ENCODE results near the gene MITF. TPM values are rescaled to one million over a fixed set of nuclear protein-coding genes. Genes with fewer than 3 reads are reported as not detected.

MITF gene
- total and polyA plus RNA-seq, 2 of the 4 experiments (the other 2 are of a cell fraction) = 6.5 to 16.7 TPM

- Histone ChIP-seq H3K23ac (ENCODE audit: low read depth, low read length) (no peak overlapping the region), H3K9me3 (ENCODE audit: control insufficient read depth, insufficient read depth, low read length) (no peaks in the 10 kb centered on the region), H3K27ac (ENCODE audit: insufficient read depth, low read length) (no peak overlapping the region), H2AFZ (replicated peaks; ENCODE audit: low read length, poor library complexity) (no peak overlapping the region), H2BK120ac (ENCODE audit: low read depth, low read length) (peak overlapping the region; percentile 40), H3K79me1 (ENCODE audit: low read depth in 1 of 2, low read length in 2 of 2) (peaks cover 24 to 58% of the 10 kb centered on the region in 2 experiments; a peak in 3 of 4 replicates), H2BK5ac (ENCODE audit: low read depth, low read length, poor library complexity, severe bottlenecking) (no peak overlapping the region), H3K18ac (ENCODE audit: low read depth, low read length) (no peak overlapping the region), H2AK5ac (ENCODE audit: low read depth, low read length) (peak overlapping the region; percentile 26; the same call in 1 of the 2 replicates), H3K4me2 (ENCODE audit: low read depth, low read length) (no peak overlapping the region), H3K27me3 (ENCODE audit: control insufficient read depth, insufficient read depth, low read length) (no peaks in the 10 kb centered on the region), H4K91ac (ENCODE audit: insufficient read depth, low read depth, low read length) (no peak overlapping the region), H4K5ac (ENCODE audit: low read depth, low read length) (no peak overlapping the region), H3K36me3 (ENCODE audit: control insufficient read depth, insufficient read depth, low read length) (no peaks in the 10 kb centered on the region), H3K9me1 (ENCODE audit: insufficient read depth, low read length) (peaks cover 12% of the 10 kb centered on the region), H3K56ac (ENCODE audit: extremely low read depth, insufficient read depth, low read length) (no peak overlapping the region), H2BK15ac (ENCODE audit: low read depth, low read length) (peak overlapping the region; percentile 50; the same call in 1 of the 3 replicates), H3K9ac (ENCODE audit: low read depth, low read length) (no peak overlapping the region), H3K14ac (replicated peaks; ENCODE audit: low read depth, low read length) (no peak overlapping the region), H3K4me1 (ENCODE audit: control insufficient read depth, insufficient read depth, low read length) (peaks cover 23% of the 10 kb centered on the region), H2BK20ac (ENCODE audit: low read depth, low read length) (peak overlapping the region; percentile 81; the same call in 1 of the 2 replicates), H4K8ac (ENCODE audit: low read depth in 2 of 2, low read length in 2 of 2) (no peak overlapping the region), H4K20me1 (ENCODE audit: insufficient read depth, low read length) (no peaks in the 10 kb centered on the region), H2AK9ac (replicated peaks; ENCODE audit: low read depth, low read length, poor library complexity) (no peak overlapping the region), H3K4ac (ENCODE audit: low read depth, low read length) (no peak overlapping the region), H3K4me3 (ENCODE audit: insufficient read depth, low read depth, low read length) (no peak overlapping the region)
- intact Hi-C loops (cut with micrococcal nuclease) = no loop called here
- in situ Hi-C loops (cut with MboI; ENCODE audit: low sequenced_read_pairs) = no loop called here
- TF ChIP-seq MXI1 (IDR thresholded peaks at IDR 0.05; ENCODE audit: borderline replicate concordance, low read depth, low read length) = no peak
- TF ChIP-seq MAZ (IDR thresholded peaks at IDR 0.05; ENCODE audit: borderline replicate concordance, low read depth, low read length) = no peak
- no peak for TF ChIP-seq MAFK (IDR thresholded peaks at IDR 0.05; ENCODE audit: low read depth, low read length)
- TF ChIP-seq SMC3 (IDR thresholded peaks at IDR 0.05; ENCODE audit: low read depth, low read length) = no peak
- TF ChIP-seq POLR2A (IDR thresholded peaks at IDR 0.05; ENCODE audit: low read depth, low read length) = no peak
- no peak for TF ChIP-seq RFX5 (IDR thresholded peaks at IDR 0.05; ENCODE audit: low read depth, low read length)
- no peak for TF ChIP-seq NFE2L2 (IDR thresholded peaks at IDR 0.05; ENCODE audit: low read depth, low read length)
- no peak for TF ChIP-seq RAD21 (IDR thresholded peaks at IDR 0.05; ENCODE audit: low read length)
- TF ChIP-seq USF2 (IDR thresholded peaks at IDR 0.05; ENCODE audit: low read depth, low read length) = no peak
- no peak for TF ChIP-seq BHLHE40 (IDR thresholded peaks at IDR 0.05; ENCODE audit: low read depth, low read length)
- TF ChIP-seq CHD1 (IDR thresholded peaks at IDR 0.05; ENCODE audit: low read depth, low read length) = no peak
- TF ChIP-seq ELK1 (IDR thresholded peaks at IDR 0.05; ENCODE audit: borderline replicate concordance, low read depth, low read length) = no peak
- no peak for TF ChIP-seq RCOR1 (IDR thresholded peaks at IDR 0.05; ENCODE audit: insufficient replicate concordance, low read length)
- TF ChIP-seq CTCF (conservative IDR thresholded peaks at IDR 0.05; ENCODE audit: low read depth, low read length) = no peak
- TF ChIP-seq CEBPB (IDR thresholded peaks at IDR 0.05; ENCODE audit: low read depth, low read length) = no peak
- no peak for TF ChIP-seq FOS (IDR thresholded peaks at IDR 0.05; ENCODE audit: low read depth, low read length)
- ChIA-PET POLR2A (ENCODE audit: unreplicated experiment) (no interaction called here), CTCF (no interaction called here)
- ATAC-seq (ENCODE audit: low read depth) (no peak), DNase-seq (no peak)
- dilution Hi-C loops (cut with HindIII; ENCODE audit: low sequenced_read_pairs, unreplicated experiment) = no loop called here
- no CpG with 5 or more reads among the region's 2 CpGs for WGBS, 2 experiments (ENCODE audit: extremely low coverage in 2 of 2, insufficient read length in 1 of 2)
- BruUV-seq (replicated peaks) = no TSS peak
Measured at GRCh38 chr3:69768438-69768837, 29.2 kb downstream of the MITF start.

Measured in IMR-90 (cell line).